NCI-H187 treated with DMSO at 0.1 percent for 48 hours (cell line): ENCODE measurements around the gene MPST.
"Not testable (repeated sequence)": the region's sequence is repeated elsewhere in the genome, so short reads cannot be mapped to it uniquely, and the experiment has no call there.

Source experiments
- DNase-seq: peaks from one replicate; lab custom pipeline; 2025; lab: John Stamatoyannopoulos, UW

Gene MPST

GRCh38 chr22:37060801-37061610 is 41.5 kb downstream of the MPST start:
- DNase-seq: no peak

GRCh38 chr22:37061611-37062375 is 42.3 kb downstream of the MPST start:
- DNase-seq: no peak

- DNase-seq: no peak
Observed at GRCh38 chr22:37062376-37062675, 42.8 kb downstream of the MPST start.

DNA sequence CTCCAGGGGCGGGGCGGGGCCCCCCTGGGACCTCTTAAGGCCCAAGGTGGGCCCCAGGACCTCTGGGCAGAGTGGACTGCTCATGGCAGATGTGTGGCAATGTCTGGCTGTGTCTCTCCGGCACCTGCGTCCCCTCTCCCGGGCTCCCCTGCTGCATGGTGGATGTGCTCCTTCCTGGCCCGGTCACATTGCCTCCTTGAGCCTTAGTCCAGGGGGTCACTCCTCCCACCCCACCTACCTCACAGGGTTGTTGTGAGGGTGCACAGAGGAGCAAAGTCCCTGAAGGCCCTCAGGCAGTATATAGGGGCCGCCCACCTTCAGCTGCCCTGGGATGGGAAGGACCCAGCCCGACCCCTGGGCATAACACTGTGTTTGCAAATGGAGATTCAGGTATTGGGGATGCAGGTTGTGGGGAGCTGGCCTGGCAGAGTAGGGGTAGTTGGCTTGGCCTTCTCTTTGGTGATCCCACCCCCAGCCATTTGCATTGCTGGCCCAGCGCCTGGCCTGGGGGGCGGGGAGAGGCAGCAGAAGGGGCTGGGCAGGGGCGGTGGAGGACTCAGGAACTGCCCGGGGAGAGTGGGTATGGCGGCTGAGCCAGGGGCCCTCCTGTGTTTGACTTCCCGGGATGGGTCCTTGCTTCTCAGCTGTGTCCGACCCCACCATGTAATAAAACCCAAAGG is 43.3 kb downstream of the MPST start:
- DNase-seq: no peak

DNA sequence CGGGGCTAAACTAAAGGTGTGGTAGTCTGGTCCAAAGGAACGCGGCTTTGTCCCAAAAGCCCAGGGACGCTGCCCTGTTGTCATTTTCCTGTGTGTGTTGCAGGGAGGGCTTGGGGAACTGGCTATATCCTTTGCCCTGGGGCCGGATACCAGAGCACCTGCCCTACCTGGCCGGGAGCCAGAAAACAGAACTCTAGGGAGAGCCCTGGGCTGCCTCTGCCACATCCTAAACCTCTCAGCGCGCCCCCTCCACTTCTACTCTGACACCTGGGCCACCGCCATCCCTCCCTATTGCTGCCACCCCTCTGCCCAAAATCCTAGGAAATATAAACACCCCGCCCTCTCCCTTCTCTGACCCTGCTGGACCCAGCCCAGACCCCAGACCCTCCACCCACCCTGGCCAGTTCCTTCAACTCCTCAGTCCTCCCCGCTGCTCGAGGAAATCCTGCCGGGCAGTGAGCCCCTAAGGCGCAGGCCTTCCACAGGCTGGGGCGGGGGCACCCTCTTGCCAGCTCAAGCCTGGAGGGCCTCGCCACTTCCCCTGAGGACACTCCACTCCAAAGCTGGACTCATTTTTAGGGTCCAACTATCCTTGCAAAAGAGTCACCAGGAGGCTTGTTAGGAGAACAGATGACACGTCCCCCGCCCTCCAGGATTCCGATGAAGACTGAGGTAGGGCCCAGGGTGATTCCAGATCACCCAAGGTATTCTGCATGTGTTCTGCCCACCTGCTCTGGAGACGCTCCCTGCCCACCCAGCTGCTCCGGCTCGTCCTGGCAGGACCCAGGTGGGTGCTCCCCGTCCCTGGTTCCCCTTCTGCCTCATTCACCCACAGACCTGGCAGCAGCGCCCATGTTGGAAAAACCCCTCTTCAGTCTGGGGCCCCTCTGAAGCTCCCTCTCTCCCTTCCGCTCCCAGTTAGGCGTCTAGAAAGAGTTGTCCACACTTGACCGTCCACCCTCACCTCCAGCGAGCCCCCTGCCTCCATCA is 44.2 kb downstream of the MPST start:
- no peak for DNase-seq

DNA sequence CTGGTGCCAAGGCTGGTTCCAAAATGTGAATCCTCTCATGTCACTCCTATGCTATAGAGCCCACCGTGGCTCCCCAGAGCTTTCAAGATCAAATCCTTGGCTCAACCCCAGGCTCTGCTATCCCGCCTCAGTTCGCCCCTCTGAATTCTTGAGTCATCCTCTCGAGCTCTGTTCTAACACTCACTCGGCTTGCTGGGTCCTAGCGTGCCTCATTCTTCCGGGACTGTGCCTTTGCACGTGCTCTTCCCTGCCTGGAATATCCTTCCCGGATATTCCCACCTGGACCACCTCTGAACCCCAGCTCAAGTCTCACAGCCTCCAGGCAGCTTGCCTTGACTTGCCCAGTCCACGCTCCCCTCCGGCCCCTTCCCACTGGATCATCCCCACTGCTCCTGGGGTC is 45.0 kb downstream of the MPST start:
- no peak for DNase-seq

- no peak for DNase-seq
Observed at GRCh38 chr22:37065180-37065579, 45.6 kb downstream of the MPST start.

GRCh38 chr22:37065961-37066360 is 46.4 kb downstream of the MPST start:
- no peak for DNase-seq

GRCh38 chr22:37067428-37067827 is 47.9 kb downstream of the MPST start:
- no peak for DNase-seq

GRCh38 chr22:37068859-37069258 is 49.3 kb downstream of the MPST start:
- no peak for DNase-seq

DNA sequence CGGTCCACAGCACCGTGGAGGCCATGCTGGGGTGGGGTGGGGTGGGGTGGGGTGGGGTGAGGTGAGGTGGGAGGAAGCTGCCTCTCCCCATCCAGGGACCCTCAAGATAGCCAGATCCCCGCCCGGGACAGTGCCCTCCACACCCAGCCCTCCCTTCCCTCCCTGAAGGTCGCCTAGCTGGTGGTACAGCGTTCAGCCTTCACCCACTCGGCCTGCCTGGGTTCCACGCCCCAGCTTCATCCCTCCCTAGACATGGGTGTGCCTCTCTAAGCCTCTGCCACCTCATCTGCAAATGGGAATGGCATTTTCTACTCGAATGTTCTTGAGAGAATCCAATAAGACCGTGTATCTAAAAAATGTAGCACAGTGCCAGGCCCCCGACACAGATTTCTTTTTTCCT is 49.8 kb downstream of the MPST start:
- no peak for DNase-seq

- no peak for DNase-seq
Observed at GRCh38 chr22:37069719-37070118, 50.2 kb downstream of the MPST start.

GRCh38 chr22:37070334-37070733 is 50.8 kb downstream of the MPST start:
- DNase-seq: no peak

DNA sequence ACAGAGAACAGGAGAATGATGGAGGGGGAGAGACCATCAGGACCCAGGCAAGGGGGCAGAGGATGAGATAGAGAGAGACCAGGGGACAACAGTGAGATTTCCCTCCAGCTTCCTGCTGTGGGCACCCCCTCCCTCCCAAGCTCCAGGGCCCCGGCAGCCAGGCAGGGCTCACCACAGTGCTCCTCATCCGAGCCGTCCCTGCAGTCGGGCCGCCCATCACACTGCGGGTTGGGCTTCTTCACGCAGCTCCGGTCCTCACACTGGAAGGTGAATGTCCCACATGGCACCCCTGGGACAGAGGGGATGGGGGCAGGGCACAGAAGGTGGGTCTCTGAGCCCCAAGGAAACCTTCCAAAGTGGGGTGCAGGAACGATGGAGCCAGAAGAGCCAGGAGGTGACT is 51.2 kb downstream of the MPST start:
- DNase-seq: no peak

DNA sequence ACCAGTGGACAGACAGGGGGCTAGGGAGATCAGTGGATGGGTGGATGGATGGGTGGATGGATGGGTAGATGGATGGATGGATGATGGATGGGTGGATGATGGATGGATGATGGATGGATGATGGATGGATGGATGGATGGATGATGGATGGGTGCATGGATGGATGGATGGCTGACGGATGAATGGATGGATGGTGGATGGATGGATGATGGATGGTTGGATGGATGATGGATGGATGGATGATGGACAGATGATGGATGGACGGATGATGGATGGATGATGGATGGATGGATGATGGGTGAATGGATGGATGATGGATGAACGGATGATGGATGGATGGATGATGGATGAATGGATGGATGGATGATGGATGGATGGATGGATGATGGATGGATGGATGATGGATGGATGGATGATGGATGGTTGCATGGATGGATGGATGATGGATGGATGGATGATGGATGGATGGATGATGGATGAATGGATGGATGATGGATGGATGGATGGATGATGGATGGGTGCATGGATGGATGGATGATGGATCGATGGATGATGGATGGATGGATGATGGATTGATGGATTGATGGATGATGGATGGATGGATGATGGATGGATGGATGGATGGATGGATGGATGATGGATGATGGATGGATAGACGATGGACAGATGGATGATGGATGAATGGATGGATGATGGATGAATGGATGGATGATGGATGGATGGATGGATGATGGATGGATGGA is 52.5 kb downstream of the MPST start:
- DNase-seq: not testable (repeated sequence)

- DNase-seq: no peak
Observed at GRCh38 chr22:37072673-37073072, 53.1 kb downstream of the MPST start.

DNA sequence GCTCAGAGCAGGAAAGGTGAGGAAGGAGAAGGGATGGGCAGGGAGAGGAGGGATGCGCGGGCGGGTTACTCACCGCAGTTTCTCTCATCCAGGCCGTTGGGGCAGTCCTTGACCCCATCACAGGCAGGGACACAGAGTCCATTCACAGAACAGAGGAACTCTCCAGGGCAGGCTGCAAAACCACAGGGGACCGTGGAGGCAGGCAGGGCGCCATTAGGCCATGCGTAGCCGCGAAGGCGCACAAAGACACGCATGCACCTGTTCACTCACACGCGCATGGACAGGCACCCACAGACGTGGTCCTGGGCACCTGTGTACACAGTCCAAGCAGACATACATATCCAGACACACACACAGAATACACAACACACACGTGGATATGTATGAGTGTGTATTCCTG is 55.0 kb downstream of the MPST start:
- DNase-seq: no peak

DNA sequence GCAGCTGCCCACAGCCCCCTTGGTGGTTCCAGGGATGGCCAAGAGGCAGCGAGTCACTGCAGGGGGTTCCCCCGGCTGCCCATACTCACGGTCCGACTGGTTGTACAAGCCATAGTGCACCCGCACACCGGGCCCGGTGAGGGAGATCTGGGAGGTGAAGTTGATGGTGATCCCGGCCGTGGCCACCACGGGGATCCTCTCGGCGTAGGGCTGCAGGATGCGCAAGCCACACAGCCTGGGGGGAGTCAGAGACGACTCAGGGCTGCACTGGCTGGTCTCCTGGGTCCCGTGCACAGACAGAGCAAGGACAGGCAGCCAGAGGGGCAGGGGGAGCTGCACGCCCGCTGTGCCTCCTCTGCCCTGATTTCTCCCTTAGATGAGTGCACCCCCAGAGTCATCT is 55.5 kb downstream of the MPST start:
- DNase-seq: no peak

DNA sequence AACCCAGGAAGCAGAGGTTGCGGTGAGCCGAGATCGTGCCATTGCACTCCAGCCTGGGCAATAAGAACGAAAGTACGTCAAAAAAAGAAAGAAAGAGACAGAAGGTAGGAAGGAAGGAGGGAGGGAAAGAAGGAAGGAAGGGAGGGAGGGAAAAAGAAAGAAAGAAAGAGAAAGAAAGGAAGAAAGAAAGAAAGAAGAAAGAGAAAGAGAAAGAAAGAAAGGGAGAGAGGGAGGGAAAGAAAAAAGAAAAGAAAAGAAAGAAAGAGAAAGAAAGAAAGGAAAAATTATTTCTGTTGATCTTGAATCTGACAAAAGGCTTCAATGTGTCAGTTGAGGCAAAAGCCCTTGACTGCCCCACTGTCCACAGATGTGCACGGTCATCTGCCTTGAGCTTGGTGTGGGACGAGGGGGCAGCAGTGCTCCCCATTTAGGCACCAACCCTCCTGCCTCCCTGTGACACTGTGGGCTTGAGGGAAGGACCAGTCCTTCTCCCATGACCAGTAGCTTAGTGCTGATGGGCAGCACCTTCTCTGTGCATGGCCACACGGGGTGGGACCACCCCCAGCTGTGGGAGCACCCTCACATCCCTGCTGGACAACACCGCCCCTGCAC is 56.4 kb downstream of the MPST start:
- no peak for DNase-seq

DNA sequence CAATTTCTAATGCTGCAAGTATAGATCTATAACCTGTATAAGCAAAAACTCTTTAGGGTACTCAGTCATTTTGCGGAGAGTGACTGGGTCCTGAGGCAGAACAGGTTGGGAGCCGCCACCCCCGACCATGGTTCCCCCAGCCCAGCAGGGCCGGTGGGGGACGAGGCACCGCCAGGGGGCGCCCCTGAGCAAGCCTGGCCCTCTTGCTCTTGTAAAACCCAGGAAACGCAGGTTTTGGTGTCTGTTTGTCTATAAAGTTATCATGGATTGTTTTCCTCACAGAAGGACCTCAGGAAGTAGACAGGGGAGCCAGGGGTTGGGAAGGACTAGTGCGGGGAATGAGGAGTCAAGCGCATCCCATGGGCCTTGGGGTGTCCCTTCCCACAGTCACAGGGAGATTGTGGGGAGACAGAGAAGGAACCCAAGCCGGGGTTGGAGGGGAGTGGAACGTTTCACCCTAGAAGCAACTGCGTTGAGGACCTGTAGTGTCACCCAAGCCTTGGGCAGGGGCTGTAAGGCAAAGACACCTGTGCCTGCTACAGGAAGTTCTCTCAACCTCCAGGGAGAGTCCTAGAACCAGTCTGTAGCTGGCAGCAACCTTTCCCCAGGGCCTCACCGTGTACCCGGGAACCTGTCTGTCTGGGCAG is 58.4 kb downstream of the MPST start:
- DNase-seq: no peak
